HG02678 (cell line): Measurements from ENCODE around the gene SPATS2.

Source experiments
- ATAC-seq: cut with Tn5 transposase; IDR thresholded peaks from one replicate; pipeline ENCODE4 v1.9.1; 2021; ENCODE audit warnings: mild to moderate bottlenecking, moderate library complexity; ENCODE audit not compliant: unreplicated experiment

The SPATS2 gene

GRCh38 chr12:49538510-49539403, 171.5 kb downstream of the SPATS2 start, which contains the start of gene KCNH3:
Gene KCNH3, plus strand, starts transcription at chr12:49539030. Its CDS starts 387 bp downstream, at chr12:49539417.
- peak; percentile 56 for ATAC-seq

- ATAC-seq: no peak
These were observed 172.4 kb downstream of the SPATS2 start for GRCh38 chr12:49539406-49540228.

- no peak for ATAC-seq
These were observed 173.2 kb downstream of the SPATS2 start for GRCh38 chr12:49540229-49541139.

GRCh38 chr12:49541140-49541861, 174.0 kb downstream of the SPATS2 start:
- ATAC-seq: no peak

- no peak for ATAC-seq
These were observed 174.7 kb downstream of the SPATS2 start for GRCh38 chr12:49541911-49542505.

GRCh38 chr12:49542592-49543160, 175.4 kb downstream of the SPATS2 start:
- no peak for ATAC-seq

GRCh38 chr12:49543221-49543913, 176.1 kb downstream of the SPATS2 start:
- ATAC-seq: no peak

GRCh38 chr12:49543914-49544815, 176.9 kb downstream of the SPATS2 start:
- ATAC-seq: no peak

- ATAC-seq: no peak
These were observed 178.6 kb downstream of the SPATS2 start for GRCh38 chr12:49545815-49546214.

GRCh38 chr12:49546481-49546880, 179.2 kb downstream of the SPATS2 start:
- no peak for ATAC-seq

- no peak for ATAC-seq
These were observed 179.9 kb downstream of the SPATS2 start for GRCh38 chr12:49547090-49547690.

- ATAC-seq: no peak
These were observed 181.2 kb downstream of the SPATS2 start for GRCh38 chr12:49548481-49548821.

GRCh38 chr12:49548822-49549648, 181.8 kb downstream of the SPATS2 start:
- no peak for ATAC-seq

GRCh38 chr12:49549735-49550692, 182.8 kb downstream of the SPATS2 start:
- no peak for ATAC-seq

- ATAC-seq: no peak
These were observed 183.5 kb downstream of the SPATS2 start for GRCh38 chr12:49550693-49551252.
